ENCODE data around the gene SLC2A4RG.

SLC2A4RG gene

GRCh38 chr20:63782051-63782471 is 42.5 kb downstream of the SLC2A4RG start:
- DNase-seq: no peak

- no peak for DNase-seq
Measured at GRCh38 chr20:63782521-63782971, 43.0 kb downstream of the SLC2A4RG start.

GRCh38 chr20:63783970-63784369 is 44.4 kb downstream of the SLC2A4RG start:
- DNase-seq: no peak

GRCh38 chr20:63785691-63786131 is 46.1 kb downstream of the SLC2A4RG start:
- DNase-seq: no peak

- DNase-seq: no peak
Measured at GRCh38 chr20:63787302-63787701, 47.7 kb downstream of the SLC2A4RG start.

GRCh38 chr20:63787749-63788148 is 48.2 kb downstream of the SLC2A4RG start:
- no peak for DNase-seq

- DNase-seq: no peak
Measured at GRCh38 chr20:63789836-63790571, 50.4 kb downstream of the SLC2A4RG start.

GRCh38 chr20:63790572-63791168 is 51.1 kb downstream of the SLC2A4RG start:
- no peak for DNase-seq

GRCh38 chr20:63791497-63792156 is 52.1 kb downstream of the SLC2A4RG start:
- peak; percentile 46 for DNase-seq

GRCh38 chr20:63792866-63793265 is 53.3 kb downstream of the SLC2A4RG start:
- no peak for DNase-seq

Measured in retina (tissue), 1 donor.